Cardiac fibroblast (primary cell): ENCODE data around the gene RC3H1.

Experiments used
- DNase-seq, 2 donors: peaks; one replicate each; pipeline versions ENCODE4 v3.0.0 to v3.0.0-alpha.2; 2010; ENCODE audit warnings: low read depth in 2 of 2
- H3K4me3 ChIP-seq, 2 donors: replicated peaks in 1 of 2; 1 replicate in 1 of 2; 2 replicates in 1 of 2; pipeline ENCODE4 v1.5.1; 2011; ENCODE audit warnings: low read depth in 2 of 2, low read length in 2 of 2, mild to moderate bottlenecking in 2 of 2, moderate library complexity in 1 of 2
- TF ChIP-seq, protein P1 (sequence below): IDR thresholded peaks from one replicate; pipeline ENCODE4 v1.5.1; 2011; ENCODE audit warnings: low read depth, mild to moderate bottlenecking, low read length, inconsistent platforms

RC3H1 gene

DNA sequence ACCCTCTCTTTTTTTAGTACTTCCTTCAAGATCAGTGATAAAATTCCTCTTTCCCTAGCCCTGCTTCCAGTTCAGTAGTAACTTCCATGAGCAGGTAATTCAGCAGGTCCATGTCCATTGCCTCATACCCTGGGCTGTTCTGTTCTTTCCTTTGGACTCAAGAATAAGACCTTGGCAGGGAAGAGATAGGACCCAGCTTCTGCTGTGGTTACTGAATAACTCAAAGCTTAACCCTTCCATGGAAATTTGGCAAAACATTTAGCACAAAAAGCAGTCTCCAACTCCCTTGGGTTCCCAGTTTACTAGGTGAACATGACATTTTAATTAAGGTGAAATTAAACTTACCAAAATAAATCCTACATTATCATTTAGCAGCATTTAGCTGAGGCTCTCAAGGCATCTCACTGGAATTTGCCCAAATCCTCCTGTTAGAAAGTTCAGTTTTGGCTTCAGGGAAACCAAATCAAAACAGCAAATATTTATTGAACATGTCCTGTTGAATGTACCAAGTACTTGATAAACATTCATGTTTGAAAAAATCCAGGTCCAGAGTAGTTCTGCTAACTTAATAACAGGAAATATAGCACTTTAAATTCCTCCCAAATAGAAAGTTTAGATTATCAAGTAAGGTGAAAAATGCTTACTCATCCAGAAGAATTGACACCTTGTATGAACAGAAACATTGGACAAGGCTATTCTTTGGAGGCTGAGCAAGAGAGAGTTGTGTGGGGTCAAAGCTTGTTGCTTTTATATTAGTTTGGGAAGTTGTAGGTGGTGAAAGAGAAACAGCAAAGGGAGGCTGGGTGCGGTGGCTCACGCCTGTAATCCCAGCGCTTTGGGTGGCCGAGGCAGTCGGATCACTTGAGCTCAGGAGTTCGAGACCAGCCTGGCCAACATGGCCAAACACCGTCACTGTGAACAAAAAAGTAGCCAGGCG lies 96.6 kb downstream of the RC3H1 start:
- H3K4me3 ChIP-seq = no peak overlapping the region
- no peak for DNase-seq
- TF ChIP-seq, protein P1, sequence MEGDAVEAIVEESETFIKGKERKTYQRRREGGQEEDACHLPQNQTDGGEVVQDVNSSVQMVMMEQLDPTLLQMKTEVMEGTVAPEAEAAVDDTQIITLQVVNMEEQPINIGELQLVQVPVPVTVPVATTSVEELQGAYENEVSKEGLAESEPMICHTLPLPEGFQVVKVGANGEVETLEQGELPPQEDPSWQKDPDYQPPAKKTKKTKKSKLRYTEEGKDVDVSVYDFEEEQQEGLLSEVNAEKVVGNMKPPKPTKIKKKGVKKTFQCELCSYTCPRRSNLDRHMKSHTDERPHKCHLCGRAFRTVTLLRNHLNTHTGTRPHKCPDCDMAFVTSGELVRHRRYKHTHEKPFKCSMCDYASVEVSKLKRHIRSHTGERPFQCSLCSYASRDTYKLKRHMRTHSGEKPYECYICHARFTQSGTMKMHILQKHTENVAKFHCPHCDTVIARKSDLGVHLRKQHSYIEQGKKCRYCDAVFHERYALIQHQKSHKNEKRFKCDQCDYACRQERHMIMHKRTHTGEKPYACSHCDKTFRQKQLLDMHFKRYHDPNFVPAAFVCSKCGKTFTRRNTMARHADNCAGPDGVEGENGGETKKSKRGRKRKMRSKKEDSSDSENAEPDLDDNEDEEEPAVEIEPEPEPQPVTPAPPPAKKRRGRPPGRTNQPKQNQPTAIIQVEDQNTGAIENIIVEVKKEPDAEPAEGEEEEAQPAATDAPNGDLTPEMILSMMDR = no peak

DNA sequence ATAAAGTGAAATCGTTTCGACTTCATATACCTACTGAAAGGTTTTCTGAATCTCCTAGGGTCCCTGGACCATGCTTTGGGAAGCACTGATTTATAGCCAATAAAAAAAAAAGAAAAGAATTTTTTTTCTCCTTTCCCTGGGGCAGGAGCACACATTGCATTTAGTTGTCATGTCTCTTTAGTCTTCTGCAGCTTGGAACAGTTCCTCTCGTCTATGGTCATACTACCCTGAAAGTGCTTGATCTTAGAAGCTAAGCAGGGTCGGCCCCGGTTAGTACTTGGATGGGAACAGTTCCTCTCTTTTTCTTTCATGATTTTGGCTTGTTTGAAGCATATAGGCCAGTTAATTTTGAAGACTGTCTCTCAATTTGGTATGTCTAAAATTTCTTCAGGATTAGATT lies 101.3 kb downstream of the RC3H1 start:
- no peak for DNase-seq
- no peak overlapping the region for H3K4me3 ChIP-seq
- TF ChIP-seq, protein P1 = no peak

DNA sequence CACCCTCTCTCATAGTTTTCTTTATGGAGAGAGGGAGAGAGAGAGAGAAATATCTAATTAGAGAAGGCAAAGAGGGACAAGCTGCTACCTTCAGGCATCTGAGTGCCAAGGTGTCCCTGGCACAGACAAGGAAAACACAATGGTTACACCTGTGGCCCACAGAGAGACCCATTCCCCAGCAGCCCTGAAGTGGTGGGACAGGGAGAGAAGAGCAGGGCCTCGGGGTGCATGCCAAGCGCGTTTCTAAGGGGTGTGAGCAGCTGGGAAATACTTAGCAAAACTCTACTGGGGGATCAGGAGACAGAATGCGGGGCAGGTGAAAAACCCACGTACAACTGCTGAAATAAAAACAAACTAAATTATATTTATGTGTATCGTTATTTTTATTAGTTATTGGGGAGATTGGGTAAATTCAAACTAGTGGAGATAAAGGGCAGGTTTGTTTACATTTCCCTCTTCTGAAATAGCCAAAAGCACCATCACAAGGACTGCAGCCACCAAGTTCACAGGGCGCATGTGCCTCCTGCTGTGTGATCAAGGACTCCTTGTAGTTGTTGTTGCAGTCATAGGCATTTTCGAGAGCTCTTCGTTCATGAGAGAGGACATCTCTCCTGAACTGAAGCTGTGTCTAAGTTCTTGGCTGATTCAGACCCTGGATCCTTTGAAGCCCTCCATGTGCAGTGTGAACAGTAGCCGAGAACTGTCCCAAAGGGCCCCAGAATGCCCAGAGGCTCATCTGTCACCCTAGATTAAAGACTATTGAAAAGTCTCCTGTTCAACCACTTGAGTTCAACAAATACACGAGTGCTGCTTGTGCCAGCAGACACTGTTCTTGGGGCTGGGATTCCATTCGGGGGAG lies 104.3 kb downstream of the RC3H1 start:
- TF ChIP-seq, protein P1 = no peak
- no peak for DNase-seq
- H3K4me3 ChIP-seq = no peak overlapping the region

DNA sequence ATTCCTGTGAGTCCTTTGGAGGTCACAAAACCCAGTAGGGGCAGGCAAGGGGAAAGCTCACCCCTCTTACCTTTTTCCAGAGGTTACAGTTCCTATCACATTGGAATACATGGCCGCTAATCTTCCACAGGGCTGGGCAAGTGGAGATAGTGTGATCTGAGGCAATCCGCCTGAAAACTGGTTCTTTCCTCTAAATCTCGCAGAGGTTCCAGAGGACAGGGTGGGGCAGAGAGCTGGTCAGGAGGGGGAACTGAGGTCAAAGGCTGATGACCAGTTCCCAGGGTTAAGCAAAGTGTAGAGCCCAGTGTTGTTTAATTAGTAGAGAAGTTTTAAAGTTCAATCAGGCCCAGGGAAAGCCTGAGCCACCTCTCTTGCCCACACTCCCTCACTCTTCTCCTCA lies 105.0 kb downstream of the RC3H1 start, which contains the start of gene SERPINC1:
Gene SERPINC1, minus strand, starts transcription at position 179 of the 400 bp plus-strand sequence. Its CDS starts 68 bp downstream, at position 111.
- no peak for DNase-seq
- TF ChIP-seq, protein P1 = no peak
- H3K4me3 ChIP-seq = no peak within 1 kb of the TSS

DNA sequence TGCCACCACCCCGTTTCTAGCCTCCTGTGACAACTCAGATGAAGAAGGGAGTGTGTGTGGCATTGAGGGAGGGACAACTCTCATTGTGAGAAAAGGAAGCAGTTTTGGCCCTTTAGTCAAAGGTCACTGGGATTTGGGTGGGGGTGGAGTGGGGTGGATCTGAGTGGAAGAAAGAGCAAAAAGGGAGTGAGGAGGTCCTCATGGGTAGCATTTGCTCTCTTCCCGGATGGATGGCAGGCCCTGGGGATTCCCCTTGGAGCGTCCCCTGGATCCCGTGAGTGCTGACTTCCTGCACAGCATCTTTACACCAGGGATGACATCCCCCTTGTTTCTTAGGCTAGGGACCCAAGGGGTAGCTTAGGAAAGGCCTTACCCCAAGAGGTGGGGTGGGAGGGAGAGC lies 105.5 kb downstream of the RC3H1 start:
- DNase-seq = no peak
- TF ChIP-seq, protein P1 = no peak
- no peak overlapping the region for H3K4me3 ChIP-seq

DNA sequence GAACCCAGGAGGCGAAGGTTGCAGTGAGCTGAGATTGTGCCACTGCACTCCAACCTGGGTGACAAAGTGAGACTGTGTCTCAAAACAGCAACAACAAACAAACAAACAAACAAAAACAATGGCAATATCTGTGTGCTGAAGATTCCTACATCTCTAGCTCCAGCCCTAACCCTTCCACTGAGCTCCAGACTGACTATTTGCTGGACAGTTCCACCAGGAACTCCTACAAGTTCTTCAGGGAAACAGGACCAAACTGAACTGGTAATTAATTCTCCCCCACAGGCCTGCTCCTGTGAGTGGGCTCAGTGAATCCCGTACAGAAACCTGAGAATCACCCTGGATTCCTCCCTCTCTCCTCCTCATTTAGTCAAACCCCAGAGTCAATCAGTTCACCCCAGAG lies 106.6 kb downstream of the RC3H1 start:
- DNase-seq = no peak
- H3K4me3 ChIP-seq = no peak overlapping the region
- TF ChIP-seq, protein P1 = no peak
